Peyer's patch (tissue), 4 donors: ENCODE results near the gene AZU1.

Experiments
- POLR2A ChIP-seq, 2 donors: fragments of 450-650 bp; IDR thresholded peaks; one replicate each; pipeline ENCODE4 v1.5.1; 2017; ENCODE audit warnings: antibody characterized with exemption in 2 of 2, mild to moderate bottlenecking in 2 of 2, moderate library complexity in 2 of 2
- TF ChIP-seq, protein P1 (sequence below), 6 experiments: fragments of 450-650 bp in 4 of 6; fragments of 200-600 bp in 2 of 6; sonication (generic) in 1 of 6; IDR thresholded peaks; one replicate each; pipeline ENCODE4 v1.5.1; 2017 to 2019; ENCODE audit warnings: antibody characterized with exemption in 6 of 6, mild to moderate bottlenecking in 3 of 6, moderate library complexity in 1 of 6

DNA sequence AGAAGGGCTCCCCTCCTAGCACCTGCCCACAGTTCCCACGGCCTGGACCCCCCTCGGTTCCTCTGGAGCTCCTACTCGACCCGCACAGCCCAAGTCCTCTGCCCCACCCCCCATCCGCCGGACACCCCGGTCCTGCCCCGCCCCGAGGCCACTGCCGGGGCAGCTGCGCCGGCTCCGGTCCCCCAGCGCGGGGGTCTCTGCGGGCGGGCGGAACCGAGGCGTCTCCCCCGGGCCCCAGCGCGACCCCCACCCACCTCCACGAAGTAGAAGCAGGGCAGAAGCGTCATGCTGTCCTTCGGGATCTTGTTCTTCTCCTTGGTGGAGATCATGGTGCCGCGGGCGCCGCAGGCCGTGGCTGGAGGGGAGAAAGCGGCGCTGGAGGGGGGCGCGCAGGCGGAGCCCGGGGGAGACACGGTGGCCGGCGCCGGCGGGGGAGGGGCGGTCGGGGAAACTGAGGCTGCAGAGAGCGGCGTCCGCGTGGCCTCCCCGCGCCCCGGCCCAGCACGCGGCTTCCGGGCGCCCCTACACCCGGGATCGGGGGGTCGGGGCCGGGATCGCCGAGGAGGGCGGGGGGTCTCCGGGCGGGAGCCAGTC lies 6.3 kb upstream of the AZU1 start:
- TF ChIP-seq, protein P1, sequence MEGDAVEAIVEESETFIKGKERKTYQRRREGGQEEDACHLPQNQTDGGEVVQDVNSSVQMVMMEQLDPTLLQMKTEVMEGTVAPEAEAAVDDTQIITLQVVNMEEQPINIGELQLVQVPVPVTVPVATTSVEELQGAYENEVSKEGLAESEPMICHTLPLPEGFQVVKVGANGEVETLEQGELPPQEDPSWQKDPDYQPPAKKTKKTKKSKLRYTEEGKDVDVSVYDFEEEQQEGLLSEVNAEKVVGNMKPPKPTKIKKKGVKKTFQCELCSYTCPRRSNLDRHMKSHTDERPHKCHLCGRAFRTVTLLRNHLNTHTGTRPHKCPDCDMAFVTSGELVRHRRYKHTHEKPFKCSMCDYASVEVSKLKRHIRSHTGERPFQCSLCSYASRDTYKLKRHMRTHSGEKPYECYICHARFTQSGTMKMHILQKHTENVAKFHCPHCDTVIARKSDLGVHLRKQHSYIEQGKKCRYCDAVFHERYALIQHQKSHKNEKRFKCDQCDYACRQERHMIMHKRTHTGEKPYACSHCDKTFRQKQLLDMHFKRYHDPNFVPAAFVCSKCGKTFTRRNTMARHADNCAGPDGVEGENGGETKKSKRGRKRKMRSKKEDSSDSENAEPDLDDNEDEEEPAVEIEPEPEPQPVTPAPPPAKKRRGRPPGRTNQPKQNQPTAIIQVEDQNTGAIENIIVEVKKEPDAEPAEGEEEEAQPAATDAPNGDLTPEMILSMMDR (IDR thresholded peaks at IDR 0.05) = no peak
- no peak for TF ChIP-seq POLR2A (IDR thresholded peaks at IDR 0.05)
